RWPE1 (cell line): ENCODE results near the gene JPH2.
A peak's percentile ranks its signal among the peaks of the same experiment; 100 is the strongest.

Experiments
- CTCF ChIA-PET: fragments of 350-600 bp; sonication (Branson Sonifier 250); formaldehyde crosslinking; extraction: SDS; loops from one replicate; lab custom pipeline; 2021; lab: Yijun Ruan, JAX
- POLR2A ChIA-PET: fragments of 400-600 bp; formaldehyde crosslinking; extraction: SDS; loops from one replicate; lab custom pipeline; 2020; ENCODE audit warnings: antibody characterized with exemption; ENCODE audit not compliant: low non-redundant PET; lab: Yijun Ruan, JAX
- DNase-seq: peaks from one replicate; pipeline ENCODE4 v3.0.0; 2012; ENCODE audit warnings: low spot score
- H3K27ac ChIP-seq: fragments of 450-650 bp; 2 replicates; pipeline ENCODE4 v1.5.1; 2017
- TF ChIP-seq, protein P1 (sequence below): fragments of 450-650 bp; conservative IDR thresholded peaks from 2 replicates; pipeline ENCODE4 v1.5.1; 2017; ENCODE audit warnings: low read depth, mild to moderate bottlenecking

Gene JPH2

DNA sequence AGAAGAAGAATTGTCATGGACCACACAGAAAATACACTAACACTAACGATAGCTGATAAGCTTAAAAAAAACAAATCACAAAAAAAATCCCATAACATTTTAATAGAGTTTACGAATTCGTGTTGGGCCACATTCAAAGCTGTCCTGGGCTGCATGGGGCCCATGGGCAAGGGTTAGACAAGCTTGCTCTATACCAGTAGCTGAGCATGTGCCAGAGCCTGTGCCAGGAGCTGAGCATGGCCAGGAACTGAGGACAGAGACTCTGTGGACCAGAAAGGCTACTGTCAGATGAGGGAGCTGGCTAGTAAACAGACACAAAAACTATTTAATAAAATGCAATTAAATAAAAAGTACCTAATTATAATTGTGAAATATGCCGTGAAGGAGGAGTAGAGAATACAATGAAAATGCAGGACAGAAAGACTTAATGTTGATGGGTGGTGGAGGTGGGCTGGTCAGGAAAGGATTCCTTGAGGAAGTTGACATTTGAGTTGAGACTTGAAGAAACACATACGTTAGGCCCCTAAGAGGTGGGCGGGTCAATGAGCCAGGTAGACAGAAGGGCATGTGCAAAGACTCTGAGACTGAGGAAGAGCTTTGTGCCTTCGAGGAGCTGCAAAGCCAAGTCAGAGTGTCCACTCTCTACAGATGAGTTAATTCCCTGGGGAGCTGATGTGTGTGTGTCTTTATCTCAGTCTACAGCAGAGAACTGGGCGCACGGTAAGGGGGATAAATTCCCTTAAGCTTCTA lies 66.1 kb downstream of the JPH2 start:
- POLR2A ChIA-PET, result no interaction called here

DNA sequence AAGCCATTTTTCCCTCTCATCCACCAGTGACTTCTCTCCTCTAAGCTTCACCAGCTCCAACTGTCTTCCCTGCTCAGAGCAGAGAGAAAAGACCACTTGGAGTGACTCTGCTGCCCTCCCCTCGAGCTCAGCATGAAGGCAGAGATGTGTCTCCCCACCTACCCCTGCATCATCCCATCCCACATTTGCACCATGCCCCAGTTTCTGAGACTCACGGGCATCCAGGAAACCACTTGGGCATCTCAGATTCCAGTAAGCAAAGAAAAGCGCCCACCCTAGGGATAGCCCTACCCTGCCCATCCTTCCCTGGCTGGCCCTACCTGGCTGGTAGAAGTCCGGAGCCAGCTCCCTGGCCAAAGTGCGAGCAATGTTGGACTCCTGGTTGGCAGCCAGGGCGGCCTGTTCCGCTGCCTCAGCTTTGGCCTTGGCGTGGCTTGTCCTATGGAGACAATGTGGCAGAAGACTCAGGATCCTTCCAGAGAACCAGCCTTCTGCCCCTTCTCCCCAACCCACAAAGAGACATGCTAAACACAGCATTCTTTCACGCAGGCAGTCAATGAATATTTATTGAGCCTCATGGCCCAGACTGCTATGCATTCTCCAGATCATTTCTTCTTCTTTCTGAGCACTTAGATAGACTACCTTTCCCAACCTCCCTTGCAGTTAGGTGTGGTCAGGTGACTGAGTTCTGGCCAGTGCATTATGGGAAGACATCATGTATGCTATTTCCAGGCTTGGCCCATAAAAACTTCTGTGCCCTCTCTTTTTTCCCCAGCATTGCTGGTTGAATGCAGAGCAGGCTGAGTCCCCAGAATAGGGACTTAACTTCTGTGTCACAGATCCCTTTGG lies 68.6 kb downstream of the JPH2 start:
- DNase-seq, result no peak
- POLR2A ChIA-PET, result interaction anchor here (0.6 kb wide), 1 partner anchor 72 kb away, joined by 3 read pairs; no protein-coding TSS in a partner anchor
- H3K27ac ChIP-seq, result 0 out of 2 replicates have a peak overlapping the region, but pooled peaks have one; percentile 3
- CTCF ChIA-PET, result interaction anchor here (0.5 to 5.8 kb wide), 11 partner anchors 17 to 673 kb away, joined by 3 to 196 read pairs (median 5); partner anchors contain the start of genes FITM2 and JPH2
- TF ChIP-seq, protein P1, sequence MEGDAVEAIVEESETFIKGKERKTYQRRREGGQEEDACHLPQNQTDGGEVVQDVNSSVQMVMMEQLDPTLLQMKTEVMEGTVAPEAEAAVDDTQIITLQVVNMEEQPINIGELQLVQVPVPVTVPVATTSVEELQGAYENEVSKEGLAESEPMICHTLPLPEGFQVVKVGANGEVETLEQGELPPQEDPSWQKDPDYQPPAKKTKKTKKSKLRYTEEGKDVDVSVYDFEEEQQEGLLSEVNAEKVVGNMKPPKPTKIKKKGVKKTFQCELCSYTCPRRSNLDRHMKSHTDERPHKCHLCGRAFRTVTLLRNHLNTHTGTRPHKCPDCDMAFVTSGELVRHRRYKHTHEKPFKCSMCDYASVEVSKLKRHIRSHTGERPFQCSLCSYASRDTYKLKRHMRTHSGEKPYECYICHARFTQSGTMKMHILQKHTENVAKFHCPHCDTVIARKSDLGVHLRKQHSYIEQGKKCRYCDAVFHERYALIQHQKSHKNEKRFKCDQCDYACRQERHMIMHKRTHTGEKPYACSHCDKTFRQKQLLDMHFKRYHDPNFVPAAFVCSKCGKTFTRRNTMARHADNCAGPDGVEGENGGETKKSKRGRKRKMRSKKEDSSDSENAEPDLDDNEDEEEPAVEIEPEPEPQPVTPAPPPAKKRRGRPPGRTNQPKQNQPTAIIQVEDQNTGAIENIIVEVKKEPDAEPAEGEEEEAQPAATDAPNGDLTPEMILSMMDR, result no peak

More for the DNA sequence above, 66.1 kb downstream of the JPH2 start:
- no peak for DNase-seq
- H3K27ac ChIP-seq, result no peak overlapping the region
- CTCF ChIA-PET, result interaction anchor here (0.6 to 3.1 kb wide), 6 partner anchors 23 to 428 kb away, joined by 3 to 27 read pairs (median 4); no protein-coding TSS in a partner anchor
- TF ChIP-seq, protein P1, result no peak

DNA sequence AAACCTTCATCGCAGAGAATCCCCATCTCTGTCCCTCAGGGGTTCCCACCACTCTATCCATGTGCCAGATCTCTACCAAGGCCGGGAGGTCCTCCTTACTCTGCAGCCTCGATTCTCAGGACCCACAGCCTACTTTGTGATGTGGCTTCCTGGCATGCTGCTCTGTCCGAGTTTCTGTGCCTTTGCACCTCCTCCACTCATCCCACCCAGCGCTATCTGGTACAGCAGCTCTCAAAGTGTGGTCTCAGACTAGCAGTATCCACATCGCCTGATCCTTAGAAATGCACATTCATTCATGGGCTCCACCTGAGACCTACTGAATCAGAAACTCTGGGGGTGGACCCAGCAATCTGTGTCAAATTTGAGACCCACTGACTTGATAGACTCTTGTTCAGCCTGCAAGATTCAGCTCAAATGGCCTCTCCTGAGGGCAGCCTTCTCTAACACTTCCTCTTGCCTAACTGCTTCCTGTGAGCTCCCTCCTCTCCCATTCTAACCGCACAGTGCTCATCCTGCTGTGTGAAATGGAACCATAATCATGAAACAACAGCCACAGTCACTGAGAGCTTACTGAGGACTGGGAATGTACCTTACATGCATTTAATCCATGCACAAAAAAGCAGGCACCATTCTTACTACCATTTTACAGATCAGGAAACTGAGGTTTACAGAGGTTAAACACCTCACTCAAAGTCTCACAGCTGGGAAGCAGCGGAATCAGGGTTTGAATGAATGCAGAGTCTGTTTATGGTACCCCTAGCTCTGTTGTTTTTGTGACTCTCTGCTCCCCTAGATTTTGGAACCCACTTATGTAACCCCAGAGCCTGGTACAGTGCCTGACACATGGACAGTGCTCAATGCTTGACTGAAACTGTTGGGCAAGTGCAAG lies 69.4 kb downstream of the JPH2 start:
- CTCF ChIA-PET, result interaction anchor here (0.5 to 5.8 kb wide), 25 partner anchors 9 to 672 kb away, joined by 3 to 196 read pairs (median 5); partner anchors contain the start of genes FITM2 and JPH2
- peak overlapping the region; percentile 14 for H3K27ac ChIP-seq
- no peak for DNase-seq
- POLR2A ChIA-PET, result interaction anchor here (0.5 to 0.6 kb wide), 2 partner anchors 72 to 218 kb away, joined by 3 to 4 read pairs; no protein-coding TSS in a partner anchor
- TF ChIP-seq, protein P1, result no peak

DNA sequence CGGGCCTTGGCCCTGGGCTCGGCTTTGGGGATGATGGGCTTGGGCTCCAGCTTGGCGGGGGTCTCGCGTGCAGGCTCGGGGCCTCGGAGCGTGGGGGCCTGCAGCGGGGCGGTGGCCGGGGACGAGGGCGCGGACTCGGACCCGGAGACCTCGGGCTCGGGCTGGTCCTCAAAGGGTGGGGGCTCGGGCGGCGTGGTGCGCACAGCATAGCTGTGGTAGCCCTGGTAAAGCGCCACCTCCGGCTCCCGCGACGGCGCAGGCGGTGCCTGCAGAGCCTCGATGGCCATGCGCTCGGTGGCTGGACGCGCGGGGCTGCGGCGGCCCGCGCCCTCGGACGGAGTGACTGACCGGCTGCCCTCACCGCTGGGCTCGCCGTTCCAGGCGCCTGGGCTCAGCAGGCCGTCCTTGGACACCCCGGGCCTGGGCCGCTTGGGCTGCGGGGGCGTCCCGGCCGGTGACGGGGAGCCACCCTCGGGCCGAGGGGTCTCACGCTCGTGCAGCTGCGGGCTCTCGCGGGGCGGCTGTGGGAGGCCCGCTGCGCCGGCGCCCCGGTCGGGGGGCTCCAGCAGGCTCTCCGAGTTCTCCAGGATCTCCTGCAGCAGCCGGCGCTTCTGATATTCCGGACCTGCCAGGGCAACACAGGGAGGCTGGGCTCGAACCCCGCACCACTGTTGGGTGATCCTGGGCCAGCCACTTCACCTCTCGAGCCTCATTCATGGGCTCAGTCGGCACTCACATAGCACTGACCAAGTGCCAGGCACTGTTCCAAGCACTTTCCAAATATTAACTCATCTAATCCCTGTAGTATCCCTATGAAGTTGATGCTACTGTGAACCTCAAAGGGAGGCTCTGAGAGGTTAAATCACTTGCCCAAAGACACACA lies 71.0 kb downstream of the JPH2 start:
- ChIA-PET POLR2A (interaction anchor here (0.5 kb wide), 1 partner anchor 372 kb away, joined by 3 read pairs; no protein-coding TSS in a partner anchor), CTCF (interaction anchor here (0.5 to 5.8 kb wide), 33 partner anchors 10 to 531 kb away, joined by 3 to 196 read pairs (median 4); partner anchors contain the start of genes FITM2, JPH2 and OSER1)
- no peak for DNase-seq
- no peak overlapping the region for H3K27ac ChIP-seq
- TF ChIP-seq, protein P1, result no peak

DNA sequence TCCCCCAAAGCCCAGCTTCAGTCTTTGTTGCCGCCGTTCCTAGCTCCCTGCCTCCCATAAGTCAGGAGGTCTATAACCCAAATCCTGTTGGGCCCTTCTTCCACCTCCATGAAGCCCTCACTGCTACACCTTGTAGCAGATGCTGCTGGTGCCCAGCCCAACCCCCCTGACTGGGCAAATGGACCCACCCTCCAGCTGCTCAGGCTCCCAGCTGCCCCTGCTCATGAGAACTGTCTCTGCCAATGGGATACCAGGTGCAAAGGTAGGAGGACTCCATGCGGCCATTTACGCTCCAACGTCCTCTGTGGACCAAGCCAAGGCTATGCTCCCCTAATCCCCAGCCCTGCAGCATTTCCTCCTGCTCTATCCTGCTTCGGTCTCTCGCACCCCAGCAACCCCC lies 71.8 kb downstream of the JPH2 start:
- H3K27ac ChIP-seq, result no peak overlapping the region
- CTCF ChIA-PET, result interaction anchor here (0.6 to 5.8 kb wide), 4 partner anchors 66 to 549 kb away, joined by 3 to 196 read pairs (median 6); partner anchors contain the start of gene JPH2
- POLR2A ChIA-PET, result interaction anchor here (0.5 kb wide), 1 partner anchor 95 kb away, joined by 3 read pairs; the partner anchor contains the start of gene OSER1
- DNase-seq, result no peak
- TF ChIP-seq, protein P1, result no peak
